NCI-H226 (cell line): ENCODE results near the gene PFN1.

Experiments used
- DNase-seq: peaks from one replicate; pipeline ENCODE4 v3.0.0-alpha.2; 2015

The PFN1 gene

DNA sequence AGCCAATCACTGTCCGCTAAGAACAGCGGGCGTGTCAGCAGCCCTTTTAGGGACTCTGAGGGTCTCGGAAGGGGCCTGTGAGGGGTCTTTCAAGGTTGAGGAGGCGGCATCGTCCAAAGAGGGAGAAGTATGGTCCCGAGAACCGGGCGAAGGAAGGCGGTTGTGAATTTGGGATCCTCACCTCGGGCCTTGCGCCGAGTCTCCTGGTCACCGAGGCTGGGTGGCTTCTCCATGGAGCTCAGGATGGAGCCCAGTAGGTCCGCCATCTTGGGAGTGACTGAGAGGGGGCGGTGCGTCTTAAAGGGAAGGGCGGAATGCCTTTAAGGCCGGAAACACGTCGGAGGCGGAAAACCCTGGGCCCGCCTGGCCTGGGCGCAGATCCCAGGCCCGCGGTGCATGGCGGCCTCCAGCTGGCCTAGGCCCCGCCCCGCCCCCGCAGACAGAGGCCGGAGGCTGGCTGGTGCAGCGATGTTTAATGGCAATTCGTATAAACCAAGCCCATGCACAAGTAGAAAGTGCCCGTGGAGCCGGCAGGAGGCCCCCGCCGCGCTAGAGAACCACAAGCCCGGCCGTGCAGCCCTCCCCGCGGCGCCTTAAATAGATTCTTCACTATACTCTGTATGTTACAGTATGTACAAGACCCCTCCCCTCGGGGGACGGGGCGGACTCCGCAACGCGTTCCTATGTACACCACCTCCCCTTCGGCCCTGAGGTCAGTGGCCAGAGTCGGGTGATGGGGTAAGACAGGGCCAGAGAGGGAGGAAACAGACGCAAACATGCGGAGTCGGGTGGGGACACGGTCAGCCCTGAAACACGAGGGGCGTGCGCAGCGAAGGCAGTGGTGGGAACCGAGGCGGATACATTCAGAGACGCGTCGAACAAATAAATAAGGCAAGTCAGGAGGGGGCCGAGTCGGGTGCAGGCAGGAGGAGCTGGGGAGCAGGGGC is 19.5 kb upstream of the PFN1 start, which contains the start of gene SPAG7:
TSS of gene SPAG7 (minus strand) at position 279 of the 947 bp plus-strand sequence. CDS start at position 266, 13 bp downstream.
- DNase-seq, result peak; percentile 87

DNA sequence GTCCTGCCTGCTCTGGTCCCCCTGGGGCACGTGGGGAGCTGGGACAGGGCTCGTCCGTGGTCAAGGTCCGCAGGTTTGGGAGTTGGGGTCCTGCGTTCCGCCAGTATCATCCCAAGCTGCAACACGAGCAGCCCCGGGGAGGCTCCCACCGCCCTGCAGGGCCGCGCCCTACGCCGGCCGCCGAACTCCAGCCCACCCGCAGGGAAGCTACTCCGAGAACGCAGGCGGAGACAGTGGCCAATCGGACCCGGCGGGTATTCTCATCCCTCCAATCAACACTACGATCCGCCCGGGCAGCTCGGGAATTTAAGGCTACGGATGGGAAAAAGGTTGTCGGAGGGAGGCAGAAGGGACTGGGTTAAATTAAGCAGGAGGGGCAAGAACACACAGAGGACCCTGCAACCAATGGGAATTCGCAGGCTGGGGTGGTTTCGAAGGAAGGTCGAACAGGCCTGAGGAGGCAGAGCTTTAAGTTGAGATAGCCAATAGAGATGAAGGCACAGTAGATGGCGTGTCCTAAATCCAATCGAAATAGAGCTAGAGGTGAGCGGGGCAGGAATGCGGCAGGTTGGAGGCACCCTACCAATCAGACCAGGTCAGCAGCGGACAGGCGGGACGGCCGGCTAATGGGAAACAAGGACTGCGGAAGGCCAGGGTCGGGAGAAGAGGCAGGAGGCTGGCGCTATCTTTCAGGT is 18.7 kb upstream of the PFN1 start:
- peak; percentile 100 for DNase-seq

DNA sequence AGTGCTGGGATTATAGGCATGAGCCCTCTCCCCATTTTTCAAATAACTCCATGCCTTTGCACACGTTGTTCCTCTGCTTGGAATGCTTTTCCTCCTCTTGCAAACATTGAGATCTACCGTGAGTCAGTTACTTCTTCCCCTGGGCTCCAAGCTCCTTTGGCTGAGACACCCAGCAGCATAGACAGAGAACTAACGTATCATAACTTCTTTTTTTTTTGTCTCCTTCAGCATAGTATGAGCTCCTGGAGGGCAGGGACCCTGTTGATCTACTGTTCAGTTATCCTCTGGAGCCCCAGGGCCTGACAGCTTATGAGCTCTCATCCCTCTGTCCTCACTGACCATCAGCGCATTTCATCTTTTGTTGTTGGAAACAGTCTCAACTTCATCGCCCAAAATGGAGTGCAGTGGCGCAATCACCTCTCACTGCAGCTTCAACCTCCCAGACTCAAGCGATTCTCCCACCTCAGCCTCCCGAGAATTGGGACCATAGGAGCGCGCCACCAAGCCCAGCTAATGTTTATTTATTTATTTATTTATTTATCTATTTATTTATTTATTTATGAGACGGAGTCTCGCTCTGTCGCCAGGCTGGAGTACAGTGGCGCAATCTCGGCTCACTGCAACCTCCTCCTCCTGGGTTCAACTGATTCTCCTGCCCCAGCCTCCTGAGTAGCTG is 17.1 kb upstream of the PFN1 start:
- DNase-seq, result no peak

DNA sequence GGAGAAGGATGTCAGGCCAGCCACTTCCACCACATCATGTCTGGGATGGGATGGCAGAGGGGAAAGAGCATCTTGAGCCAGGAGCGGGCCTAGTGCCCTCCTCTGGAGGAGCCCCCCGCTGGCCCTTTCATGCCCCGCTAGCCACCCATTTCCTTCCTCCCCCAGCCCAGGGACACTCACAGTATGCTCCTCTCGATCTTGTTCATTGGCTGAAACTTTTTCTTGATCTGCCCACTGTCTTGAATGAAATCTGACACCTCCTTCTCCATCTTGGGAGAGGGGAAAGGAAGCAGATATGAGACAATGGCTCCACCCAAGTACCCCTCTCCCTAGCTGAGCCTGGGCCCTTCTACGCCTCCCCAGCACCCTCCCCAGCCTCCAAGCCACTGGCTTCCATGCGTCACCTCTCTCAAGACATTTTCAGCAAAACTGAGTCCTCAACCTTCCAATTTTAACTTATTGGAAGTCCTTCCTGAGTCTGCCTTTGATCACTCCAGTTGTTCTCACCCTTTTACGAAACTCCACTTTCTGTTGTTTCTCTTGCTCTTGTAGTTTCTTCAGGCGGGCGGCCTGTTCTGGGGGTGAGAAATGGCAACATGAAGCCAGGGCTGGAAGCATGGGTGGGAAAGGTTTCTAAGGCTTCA is 12.1 kb upstream of the PFN1 start:
- DNase-seq, result no peak

DNA sequence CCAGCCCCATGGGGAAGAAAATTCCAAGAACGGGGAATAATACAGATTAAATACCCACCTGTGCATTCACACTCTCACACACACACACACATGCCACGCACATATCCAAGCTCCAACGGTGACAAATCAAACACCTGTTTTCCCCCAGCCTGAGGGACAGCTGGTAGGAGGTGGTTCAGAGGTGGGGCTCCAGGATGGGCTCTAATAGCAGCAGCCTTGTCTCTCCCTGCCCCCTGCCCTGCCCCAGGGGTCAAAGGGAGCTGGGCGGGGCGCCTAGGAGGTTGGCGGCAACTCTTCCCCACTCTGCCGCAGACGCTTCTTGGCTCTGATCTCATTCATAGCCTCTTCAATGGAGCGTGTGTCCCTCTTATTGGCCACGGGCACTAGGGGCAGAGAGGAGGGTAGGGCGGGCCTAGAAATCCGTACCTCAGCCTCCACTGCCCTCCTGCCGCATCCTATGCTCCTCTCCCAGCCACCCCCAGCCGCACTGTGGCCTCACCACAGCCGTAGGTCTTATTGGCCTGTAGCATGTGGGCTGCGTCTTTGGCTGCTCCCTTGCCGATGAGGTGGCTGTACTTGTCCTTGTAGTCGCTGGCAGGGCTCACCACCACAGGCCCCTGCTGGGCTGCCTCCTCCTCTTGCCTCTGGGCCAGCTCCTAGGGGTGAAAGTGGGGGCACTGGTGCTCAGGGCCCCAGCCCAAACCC is 11.1 kb upstream of the PFN1 start:
- DNase-seq, result no peak

DNA sequence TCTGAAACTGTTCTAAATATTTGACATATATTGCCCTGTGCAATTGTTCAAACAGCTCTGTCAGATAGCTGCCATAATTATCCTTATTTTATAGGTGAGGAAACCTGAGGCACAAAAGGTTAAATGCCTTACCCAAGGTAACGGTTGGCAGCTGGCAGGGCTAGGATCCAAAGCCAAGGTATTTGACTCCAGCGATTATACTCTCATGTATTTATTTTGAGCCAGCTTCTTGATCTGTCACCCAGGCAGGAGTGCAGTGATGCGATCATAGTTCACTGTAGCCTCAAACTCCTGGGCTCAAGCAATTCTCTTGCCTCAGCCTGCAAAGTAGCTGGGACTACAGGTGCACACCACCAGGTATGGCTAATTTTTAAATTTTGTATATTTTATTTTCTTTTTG is 9.8 kb upstream of the PFN1 start:
- DNase-seq, result no peak

DNA sequence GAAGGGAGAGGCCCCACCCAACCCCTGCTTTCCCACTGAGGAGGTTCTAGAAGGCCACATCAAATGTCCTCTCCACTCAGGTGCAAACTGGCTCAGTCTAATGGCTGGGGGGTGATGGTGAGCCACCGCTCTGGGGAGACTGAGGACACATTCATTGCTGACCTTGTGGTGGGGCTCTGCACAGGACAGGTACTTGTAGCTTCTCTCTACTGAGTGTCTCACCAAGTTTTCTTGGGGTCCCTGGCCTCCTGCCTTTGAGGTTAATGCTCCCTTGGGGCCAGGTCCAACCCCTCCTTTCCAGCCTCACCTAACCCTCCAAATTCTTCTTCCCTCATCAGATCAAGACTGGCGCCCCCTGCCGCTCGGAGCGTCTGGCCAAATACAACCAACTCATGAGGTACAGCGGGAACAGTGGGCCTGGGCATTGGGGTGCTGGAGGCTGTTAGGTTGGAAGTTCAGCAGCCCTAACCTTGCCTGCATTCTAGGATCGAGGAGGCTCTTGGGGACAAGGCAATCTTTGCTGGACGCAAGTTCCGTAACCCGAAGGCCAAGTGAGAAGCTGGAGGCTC is 8.2 kb upstream of the PFN1 start:
- DNase-seq, result no peak

DNA sequence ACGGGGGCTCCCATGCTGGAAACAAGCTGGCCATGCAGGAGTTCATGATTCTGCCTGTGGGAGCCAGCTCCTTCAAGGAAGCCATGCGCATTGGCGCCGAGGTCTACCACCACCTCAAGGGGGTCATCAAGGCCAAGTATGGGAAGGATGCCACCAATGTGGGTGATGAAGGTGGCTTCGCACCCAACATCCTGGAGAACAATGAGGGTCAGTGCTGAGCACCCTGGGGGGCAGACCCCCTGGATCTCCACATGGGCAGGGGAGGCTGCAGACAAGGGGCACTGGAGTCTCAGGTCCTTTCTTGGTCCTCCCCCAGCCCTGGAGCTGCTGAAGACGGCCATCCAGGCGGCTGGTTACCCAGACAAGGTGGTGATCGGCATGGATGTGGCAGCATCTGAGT is 6.8 kb upstream of the PFN1 start:
- no peak for DNase-seq

DNA sequence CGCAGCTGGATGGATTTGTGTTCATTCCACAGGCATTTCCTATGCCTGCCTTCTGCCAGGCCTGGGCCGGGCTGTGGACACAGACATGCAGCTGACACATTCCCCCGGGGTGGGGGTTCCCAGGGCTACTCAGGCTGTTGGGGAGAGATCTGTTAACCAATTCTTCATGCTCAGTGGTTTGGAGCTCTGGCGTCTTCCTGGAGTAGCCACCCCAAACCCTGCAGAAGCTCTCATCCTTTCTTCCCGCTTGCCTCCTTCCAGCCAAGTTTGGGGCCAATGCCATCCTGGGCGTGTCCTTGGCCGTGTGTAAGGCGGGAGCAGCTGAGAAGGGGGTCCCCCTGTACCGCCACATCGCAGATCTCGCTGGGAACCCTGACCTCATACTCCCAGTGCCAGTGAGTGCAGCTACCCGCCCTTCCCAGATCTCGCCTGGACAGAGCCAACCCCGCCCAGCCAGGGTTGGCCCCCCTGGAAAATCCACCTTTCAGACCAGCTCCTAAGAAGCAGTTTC is 5.2 kb upstream of the PFN1 start:
- peak; percentile 78 for DNase-seq

DNA sequence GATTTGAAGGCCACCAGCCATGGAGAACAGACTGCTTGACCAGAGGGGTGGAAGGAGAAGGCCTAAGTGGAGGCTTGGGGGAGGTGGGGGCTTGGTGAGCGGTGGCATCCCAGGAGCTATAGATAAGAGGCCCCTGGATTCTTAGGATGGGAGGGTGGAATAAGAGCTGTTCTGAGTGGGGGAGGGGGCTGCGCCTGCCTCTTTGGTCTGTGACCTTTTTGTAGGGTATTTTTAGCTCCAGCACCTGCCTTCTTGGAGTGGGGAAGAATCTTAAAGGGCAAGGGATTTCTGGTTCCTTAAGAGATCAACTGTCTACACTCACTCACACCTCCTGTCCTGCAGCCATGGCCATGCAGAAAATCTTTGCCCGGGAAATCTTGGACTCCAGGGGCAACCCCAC is 3.2 kb upstream of the PFN1 start:
- no peak for DNase-seq

DNA sequence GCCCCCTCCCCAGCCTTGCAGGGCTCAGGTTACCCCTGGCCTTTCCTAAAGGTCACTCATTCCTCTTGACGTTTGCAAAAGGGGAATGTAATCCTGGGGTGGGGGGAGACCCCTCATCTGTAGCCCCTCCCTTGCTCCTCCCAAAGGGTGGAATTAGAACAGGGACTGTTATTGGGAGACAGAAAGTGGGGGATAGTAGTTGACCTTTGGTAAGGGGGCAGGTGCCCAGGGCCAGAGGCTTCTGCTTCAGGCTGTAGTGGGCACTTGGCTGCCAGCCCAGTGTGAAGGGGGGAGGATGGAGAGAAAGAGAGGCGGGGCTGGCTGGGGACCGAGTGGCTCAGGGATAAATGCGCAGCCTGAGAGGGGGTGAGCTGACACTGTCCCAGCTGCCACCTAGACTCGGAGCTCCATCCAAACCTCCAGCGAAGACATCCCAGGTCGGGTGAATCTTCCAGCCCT is 2.4 kb upstream of the PFN1 start, which contains the start of gene ENO3:
TSS of gene ENO3 (plus strand) at position 374 of the 459 bp plus-strand sequence. CDS start 711 bp downstream, outside the sequence.
- DNase-seq, result no peak

DNA sequence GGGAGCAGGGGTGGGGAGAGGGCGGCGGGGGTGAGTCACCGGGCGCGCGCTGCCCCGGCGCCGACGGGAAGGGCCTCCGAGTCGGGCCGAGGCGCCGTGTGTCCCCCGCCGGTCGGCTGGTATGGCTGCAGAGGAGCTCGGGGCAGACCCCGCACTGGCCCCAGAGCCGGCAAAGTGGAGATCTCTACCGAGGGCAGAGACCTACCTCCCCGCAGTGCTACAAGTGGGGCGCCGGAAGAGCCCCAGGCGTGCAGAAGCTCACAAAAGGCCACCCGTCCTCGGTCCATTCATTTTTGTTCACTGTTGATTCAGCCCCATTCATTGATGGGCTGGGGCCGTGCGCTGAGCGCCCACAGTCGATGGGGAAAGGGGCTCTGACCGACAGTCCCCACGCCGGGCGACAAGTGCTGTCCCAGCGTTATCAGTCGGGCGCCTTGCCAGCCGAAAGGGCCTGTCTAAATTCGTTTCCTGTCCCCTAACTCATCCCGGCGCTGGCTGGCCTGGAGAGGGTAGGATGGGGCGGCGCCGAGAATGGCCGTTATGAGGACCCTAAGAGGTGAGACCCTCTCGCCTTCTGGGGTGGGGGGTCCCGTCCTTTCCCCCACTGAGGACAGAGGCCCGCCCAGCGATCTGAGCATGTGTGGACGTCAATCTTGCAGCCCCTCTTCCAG is 1.9 kb upstream of the PFN1 start:
- DNase-seq, result no peak

DNA sequence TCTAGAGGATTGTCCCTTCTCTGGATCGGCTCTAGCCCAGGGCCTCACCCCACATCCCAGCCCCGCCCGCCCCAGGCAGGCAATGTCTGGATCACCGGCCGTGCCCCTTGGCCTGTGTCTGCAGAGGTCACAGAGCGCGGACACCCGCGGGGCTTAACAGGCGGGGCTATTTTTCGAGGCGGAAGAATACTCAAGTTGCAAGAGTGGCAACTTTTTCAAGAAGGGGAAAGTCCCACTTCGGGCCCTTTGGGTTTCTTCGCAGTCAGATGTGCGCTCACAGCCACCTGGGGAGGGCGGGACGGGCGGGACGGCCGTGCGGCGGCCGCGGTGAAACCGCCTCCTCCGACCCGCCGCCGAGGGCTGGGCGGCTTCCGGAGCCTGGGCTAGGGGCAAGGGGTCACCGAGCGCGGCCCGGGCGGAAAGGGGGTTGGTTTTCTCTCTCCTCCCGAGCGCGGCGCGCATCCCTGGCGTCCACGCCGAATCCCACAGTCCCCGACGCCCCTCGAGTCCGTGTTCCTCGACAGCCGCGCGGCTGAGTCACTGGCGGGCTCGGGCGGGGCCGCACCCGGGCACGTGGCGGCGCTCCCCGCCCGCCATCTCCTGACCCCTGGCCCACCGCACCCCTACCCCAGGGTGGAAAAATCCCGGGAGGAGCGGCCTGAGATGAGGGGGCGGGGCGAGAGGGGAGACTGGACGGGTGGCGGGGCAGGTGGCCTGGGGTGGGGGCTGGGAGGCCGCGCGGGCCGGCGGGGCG is 1.2 kb upstream of the PFN1 start:
- DNase-seq, result peak; percentile 70

DNA sequence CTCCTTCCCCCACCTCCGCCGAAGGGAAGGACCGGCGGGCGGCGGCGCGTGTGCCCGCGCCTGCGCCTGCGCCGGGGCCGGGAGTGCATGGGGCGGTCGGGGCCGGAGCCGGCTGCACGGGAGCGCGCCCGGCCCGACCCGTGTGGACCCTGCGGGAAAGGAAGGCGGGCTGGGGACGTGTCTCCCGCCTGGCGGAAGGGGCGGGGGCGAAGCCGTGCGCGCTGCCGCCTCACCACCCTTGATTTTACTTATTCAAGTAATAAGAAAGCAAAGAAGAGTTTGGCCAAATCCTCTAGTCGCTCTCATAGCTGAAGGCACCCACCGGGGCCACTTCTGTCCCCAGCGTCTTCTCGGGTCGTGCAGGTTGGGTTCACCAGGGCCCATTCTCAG is 596 bp upstream of the PFN1 start:
- peak; percentile 89 for DNase-seq

DNA sequence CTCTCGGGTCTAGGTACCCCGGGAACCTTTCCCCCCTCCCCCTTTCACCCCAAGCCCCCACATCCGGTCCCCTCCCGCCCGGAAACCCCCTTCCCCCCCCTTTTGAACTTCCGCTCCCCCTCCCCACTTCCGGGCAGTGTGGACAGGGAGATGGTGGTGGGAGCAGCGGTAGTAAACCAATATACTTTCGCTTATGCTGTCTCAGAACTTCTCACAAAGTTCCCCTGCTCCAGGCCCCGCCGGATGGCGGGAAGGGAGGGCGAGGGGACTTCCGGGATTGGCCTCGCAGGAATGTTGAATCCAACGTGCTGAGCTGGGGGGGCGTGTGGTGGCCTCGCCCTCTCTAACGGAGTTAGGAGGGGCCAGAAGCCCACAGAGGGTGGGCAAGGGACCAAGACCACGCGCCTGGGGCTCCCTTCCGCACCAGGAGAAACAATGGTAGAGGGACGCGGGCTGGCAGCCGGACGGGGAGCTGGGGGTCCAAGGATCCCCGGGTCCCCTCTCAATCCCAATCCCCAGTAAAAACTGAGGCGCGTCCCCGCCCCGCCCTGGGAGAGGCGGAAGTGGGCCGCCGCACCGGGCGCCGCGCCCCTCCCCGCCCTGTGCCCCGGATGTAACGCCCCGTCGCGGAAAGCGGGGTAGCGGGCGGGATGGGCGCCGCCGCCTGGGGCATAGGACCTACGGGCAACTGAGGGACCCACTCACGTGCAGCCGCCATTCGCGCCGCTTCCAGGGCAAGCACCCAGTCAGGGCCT is 742 bp downstream of the PFN1 start:
- DNase-seq, result peak; percentile 53

DNA sequence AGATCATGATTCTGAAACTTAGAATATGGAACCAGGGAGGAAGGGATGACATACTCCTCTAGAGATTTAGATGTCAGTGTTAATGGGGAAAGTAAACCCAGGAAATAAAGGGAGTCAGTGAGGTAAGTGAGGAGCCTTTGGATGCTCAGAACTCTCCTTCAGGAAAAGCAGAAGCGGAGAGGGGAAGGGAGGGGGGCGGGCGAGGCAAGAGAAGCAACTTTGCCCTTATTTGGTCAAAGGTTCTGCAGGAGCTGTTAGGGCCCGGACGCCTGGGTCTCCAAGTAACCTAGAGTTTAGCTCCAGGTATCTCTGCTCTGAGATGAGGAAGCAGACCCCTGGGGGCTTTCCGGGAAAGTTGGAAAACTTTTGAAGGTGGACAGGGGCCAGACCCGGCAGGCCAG is 1.3 kb downstream of the PFN1 start:
- no peak for DNase-seq

DNA sequence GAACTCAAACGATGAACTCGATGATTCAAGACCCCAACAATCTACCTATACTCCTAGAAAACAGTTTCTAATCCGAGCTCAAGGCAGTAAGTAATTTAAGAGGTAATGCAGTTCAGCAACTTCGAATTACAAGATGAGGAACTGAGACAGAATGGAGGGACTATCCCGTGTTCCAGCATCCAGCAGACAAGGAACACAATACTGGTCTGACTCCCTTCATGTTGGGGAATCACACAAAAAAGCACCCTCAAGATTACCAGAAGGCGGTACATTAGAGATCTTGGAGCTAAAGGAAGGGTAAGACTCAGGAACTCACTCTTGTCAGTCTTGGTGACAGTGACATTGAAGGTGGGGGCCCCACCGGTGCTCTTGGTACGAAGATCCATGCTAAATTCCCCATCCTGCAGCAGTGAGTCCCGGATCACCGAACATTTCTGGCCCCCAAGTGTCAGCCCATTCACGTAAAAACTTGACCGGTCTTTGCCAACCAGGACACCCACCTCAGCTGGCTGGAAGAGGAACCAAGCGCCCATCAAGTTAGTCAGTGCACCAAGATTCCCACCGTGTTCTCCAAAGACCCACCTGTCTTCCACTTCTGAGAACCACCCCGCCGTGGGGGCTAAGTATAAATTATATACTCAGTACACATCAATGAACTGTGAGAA is 1.9 kb downstream of the PFN1 start:
- no peak for DNase-seq

DNA sequence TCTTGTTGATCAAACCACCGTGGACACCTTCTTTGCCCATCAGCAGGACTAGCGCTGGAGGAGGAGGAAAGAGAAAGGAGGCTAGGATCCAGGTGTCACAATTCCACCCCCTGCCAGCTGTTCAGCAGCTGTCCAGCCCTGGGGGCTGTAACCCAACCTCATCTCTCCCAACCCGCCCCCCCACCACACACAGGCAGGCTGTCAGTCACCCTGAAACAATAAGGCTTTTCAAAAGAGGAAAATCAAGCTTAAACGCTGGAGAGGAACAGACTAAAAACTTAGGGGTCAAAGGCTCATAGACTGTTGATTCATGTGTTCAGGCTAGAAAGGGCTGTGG is 2.4 kb downstream of the PFN1 start:
- DNase-seq, result no peak
